C4-2B (cell line): ENCODE measurements around the gene H2BW1.

ENCODE experiments used
- ZFX ChIP-seq: fragments of 450-650 bp; IDR thresholded peaks from 2 replicates; pipeline ENCODE4 v1.6.1; 2017
- TF ChIP-seq, protein P1 (sequence below): fragments of 450-650 bp; conservative IDR thresholded peaks from 2 replicates; pipeline ENCODE4 v1.5.1; 2017; ENCODE audit warnings: mild to moderate bottlenecking

DNA sequence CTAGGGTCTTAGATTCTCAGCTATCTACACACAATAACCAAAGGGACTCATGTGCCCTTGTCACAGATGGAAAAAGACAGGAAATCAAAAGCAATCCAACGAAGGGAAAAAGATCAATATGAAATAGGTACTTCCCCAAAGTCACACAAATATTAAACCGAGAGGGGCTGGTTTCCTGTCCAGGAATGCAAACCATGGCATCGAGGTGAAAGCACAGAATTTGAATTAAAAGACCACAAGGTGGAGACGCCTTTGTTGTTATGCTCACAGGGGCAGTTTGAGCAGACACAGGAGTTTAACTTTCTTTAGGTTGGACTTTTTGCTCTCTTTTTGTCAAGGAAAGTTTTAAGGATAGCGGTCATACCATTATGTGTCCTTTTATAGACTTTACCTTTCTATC, 14.3 kb downstream of the H2BW1 start:
- TF ChIP-seq, protein P1, sequence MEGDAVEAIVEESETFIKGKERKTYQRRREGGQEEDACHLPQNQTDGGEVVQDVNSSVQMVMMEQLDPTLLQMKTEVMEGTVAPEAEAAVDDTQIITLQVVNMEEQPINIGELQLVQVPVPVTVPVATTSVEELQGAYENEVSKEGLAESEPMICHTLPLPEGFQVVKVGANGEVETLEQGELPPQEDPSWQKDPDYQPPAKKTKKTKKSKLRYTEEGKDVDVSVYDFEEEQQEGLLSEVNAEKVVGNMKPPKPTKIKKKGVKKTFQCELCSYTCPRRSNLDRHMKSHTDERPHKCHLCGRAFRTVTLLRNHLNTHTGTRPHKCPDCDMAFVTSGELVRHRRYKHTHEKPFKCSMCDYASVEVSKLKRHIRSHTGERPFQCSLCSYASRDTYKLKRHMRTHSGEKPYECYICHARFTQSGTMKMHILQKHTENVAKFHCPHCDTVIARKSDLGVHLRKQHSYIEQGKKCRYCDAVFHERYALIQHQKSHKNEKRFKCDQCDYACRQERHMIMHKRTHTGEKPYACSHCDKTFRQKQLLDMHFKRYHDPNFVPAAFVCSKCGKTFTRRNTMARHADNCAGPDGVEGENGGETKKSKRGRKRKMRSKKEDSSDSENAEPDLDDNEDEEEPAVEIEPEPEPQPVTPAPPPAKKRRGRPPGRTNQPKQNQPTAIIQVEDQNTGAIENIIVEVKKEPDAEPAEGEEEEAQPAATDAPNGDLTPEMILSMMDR: no peak
- no peak for TF ChIP-seq ZFX
